HG03025 (cell line): Measurements from ENCODE around the gene RNF187.

ENCODE experiments used
- ATAC-seq: cut with Tn5 transposase; IDR thresholded peaks from one replicate; pipeline ENCODE4 v1.9.1; 2021; ENCODE audit warnings: mild to moderate bottlenecking, moderate library complexity; ENCODE audit not compliant: unreplicated experiment, low FRiP score

Gene RNF187

GRCh38 chr1:228542376-228542775 is 55.2 kb downstream of the RNF187 start:
- ATAC-seq: no peak

GRCh38 chr1:228542981-228543380 is 55.8 kb downstream of the RNF187 start:
- ATAC-seq: no peak

- ATAC-seq: no peak
These were observed 56.2 kb downstream of the RNF187 start for GRCh38 chr1:228543396-228543795.

- no peak for ATAC-seq
These were observed 57.1 kb downstream of the RNF187 start for GRCh38 chr1:228544021-228544850.

- no peak for ATAC-seq
These were observed 57.9 kb downstream of the RNF187 start for GRCh38 chr1:228544921-228545591.
